ENCODE results near the gene AP2A2. TPM values are rescaled to one million over a fixed set of nuclear protein-coding genes. Genes with fewer than 3 reads are reported as not detected.

Gene AP2A2
- total RNA-seq, 1 donor from 2014 or later = 120 TPM

DNA sequence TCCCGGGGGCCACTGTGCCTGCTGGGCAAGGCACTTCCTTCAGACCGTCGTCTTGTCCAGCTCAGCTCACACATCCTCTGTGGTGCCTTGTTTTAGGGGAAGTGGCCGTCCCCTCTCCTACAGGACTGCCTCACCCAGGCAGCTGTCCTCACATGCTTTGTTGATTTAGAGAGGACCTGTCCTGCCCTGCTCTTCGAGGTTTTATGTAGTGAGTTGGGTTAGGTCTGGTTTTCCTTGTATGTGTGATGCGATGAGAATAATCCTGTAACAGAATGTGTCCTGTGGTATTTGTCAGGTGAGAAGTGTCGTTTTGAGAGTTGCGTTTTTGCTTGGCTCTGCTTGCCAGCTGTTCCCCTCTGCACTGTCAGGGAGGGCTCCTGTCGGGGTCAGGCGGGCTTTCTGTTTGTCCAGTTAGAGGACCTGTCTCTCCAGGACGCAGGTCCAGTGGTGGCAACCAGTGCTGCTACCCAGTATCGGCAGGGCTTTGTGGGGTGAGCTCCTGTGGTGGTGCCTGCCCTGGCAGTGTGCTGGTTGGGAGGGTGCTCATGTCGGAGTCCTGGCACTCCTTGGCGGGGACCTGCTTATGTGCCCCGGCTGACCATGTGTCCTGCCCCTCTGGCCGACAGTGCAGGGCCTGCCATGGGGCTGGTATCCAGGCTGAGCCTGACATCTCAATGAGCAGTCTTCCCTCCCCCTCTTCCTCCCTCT, 69.5 kb downstream of the AP2A2 start:
- DNase-seq (ENCODE audit: low spot score) = no peak

DNA sequence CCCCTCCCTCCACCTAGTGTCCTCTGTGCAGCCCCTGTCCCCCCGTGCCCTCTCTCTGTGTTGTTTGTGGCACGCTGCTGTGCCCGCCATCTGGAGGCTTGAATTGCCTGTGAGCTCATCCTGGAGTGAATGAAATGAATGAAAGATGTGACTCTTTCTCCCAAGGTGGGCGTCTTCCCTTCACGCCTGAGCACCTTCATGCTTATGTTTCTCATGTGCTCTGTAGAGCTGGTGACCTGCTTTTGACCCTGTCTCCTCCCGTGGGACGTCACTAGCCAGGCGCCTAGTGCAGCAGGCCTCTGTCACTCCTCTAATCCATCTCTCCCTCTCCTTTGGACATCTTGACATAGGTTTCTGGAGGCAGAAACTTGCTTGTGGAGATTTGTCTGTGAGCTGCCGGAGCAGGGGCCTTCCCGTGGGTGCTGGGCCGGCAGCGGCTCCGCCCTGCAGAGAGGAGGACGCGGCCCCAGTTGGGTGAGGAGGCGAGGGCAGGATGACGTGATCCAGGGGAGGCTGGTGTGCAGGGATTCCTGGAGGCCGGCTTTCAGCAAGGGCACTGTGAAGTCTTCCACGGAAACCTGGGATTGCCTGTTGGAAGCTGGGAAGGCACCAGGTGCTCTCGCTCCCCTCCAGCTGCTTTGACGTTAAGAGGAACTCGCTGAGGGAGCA, 70.2 kb downstream of the AP2A2 start:
- no peak for DNase-seq (ENCODE audit: low spot score)

DNA sequence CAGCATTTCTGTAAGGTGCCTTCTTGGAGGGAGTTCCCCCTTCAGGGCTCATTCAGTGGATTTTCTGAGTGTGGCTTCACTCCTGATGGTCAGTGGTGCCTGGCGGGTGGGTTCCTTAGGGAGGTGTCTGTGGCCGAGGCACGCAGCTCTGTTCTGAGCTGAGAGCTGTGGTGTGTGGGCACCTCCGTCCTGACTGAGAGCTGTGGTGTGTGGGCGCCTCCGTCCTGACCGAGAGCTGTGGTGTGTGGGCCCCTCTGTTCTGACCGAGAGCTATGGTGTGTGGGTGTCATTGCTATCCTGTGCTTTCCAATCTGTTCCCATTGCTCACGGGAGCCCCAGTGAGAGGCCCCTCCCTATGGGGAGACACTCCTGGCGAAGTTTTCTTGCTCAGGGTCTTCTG, 71.0 kb downstream of the AP2A2 start:
- no peak for DNase-seq (ENCODE audit: low spot score)

DNA sequence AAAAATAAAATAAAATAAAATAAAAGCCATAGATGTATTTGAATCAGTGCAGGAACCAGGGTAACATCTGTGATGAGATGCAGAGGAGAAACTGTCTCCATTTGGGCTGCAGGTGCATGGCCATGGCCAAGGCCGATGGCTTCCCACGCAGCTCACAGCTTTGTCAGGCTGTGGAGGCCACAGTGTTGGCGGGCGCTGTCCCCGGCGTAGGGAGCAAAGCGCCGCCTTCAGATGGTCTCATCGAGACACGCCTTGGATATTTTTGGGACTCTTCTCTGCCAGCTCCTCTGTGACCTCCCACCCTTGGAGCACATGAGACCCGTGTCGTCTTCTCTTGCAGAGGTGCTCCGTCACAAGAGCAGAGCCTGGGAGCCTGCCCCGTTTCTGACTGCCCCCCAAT, 72.2 kb downstream of the AP2A2 start:
- no peak for DNase-seq (ENCODE audit: low spot score)

DNA sequence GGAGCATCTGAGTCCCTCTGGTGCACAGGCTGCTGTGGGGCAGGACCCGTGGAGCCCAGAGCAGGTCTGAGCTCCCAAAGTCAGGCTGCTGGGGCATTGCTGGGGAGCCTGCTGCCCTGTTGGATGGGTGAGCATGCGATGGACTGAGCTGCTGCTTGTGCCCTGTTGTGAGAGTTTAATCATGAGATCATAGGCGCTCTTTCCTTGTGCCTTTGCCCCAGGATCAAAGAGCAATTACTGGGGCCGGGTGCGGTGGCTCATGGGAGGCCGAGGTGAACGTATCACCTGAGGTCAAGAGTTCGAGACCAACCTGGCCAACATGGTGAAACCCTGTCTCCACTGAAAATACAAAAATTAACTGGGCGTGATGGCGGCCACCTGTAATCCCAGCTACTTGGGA, 73.3 kb downstream of the AP2A2 start:
- no peak for DNase-seq (ENCODE audit: low spot score)

DNA sequence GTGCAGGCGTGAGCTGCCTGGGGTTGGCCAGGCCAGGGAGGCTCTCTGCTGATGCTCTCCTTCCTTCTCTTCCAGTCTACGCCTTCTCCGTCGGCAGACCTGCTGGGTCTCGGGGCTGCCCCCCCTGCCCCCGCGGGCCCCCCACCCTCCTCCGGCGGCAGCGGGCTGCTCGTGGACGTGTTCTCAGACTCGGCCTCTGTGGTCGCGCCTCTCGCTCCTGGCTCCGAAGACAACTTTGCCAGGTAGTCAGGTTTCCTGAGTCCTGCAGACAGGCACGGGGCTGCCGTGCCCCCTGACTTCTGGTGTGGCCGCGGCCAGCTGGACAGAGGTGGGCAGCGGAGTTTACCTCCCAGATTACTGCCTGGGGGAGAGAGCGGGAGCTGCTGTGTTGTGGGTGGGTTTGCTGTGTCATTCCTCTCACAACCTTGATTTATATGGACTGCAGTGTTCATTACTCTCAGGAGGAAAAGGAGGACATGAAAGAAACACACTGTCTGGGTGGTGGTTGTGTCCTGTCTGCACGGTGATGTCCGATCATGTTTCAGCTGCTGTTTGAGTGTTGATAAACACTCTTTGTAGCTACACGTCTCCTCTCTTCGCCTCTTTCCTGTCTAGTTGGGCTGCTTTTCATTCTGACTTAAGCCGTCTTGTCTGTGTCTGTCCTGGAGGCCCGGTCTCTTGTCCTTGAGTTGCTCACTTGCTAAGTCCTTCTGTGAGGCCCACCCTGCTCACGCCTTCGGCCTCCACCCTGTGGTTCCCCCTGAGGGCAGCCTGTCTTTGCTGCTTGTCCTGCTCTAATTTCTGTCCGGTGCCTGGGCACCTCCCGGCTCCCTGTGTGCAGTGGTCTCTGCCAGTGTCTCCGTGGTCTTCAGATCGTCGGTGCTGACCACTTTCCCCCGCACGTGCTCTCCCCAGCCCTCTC, 74.9 kb downstream of the AP2A2 start:
- no peak for DNase-seq (ENCODE audit: low spot score)

DNA sequence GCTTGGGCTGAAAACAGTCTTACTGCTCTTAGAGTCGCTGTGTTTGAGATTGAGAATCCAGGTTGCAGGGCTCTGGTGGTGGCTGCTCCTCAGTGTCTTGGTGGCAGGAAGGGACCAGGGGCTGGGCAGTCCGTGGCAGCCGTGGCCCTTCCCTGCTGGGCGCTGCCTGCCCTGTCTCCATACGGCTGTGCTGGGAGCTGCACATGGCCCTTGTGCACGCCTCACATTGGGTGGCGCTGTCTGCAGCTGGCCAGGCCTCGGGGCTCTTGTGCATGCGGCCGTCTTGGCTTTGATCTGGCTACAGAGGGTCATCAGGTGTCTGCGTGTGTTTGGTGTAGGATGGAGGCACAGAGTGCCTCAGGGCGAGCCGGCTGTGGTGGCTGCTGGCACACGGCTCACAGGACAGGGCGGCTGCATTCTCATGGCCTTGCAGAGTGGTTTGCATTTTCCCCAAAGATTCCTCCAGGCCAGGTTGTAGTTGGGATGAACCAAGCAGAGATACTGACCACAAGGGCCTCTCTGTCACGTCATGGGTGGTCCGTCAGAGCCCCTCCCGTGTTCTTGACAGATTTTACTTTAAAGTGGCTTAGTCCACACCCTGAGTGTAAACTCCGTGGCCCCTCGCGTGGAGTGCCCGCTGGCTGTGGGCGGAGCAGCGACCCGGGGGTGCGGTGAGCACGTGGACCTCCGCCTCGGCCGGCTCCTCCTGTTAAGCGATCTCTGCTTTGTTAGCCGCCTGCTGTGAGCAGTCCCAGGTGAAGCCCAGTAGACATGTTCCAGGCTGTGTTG, 76.1 kb downstream of the AP2A2 start:
- DNase-seq (ENCODE audit: low spot score) = no peak

DNA sequence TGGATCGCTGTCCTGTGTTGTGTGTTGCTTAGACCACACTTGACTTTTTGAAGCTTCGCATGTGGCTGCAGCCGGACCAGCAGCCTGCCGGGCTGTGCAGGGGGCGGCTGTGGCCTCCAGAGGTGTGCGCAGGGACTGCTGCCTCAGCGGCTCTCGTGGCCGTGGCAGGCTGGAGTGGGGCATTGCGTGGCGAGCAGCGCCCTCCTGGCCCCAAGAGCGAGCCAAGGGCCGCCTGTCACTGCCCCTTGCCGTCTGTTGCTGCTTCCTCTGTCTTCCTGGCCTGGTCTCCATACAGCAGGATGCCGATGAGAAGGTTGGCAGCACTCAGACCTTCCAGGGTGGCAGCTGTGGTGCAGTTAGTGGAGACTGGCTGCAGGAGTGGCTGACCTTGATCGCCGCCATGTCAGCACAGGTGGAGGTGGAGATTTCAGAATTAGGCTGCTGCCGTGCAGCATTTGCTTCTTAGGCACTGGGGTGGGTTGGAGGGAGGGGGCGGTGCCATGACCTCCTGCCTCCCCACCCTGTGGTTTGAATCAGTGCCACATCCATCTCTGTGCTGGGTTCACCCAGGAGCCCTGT, 76.8 kb downstream of the AP2A2 start:
- DNase-seq (ENCODE audit: low spot score) = no peak

DNA sequence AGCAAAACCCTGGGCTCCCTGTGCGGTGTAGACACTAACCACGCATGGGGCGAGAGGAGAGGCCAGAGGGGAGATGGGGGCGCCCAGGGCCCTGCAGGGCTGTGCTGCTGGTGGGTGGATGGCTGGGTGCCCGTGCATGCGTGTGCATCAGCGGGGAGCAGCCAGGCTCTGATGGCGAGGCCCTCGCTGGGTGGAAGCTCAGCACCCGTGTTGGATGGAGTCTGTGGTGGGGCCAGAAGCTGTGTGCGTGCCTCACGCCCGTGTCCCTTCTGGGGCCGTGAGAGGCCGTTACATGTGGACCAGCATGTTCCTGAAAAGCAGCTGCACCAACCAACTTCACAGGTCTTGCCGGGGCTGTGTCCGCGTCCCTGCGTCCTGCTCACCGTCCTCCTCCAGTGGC, 77.5 kb downstream of the AP2A2 start:
- no peak for DNase-seq (ENCODE audit: low spot score)

DNA sequence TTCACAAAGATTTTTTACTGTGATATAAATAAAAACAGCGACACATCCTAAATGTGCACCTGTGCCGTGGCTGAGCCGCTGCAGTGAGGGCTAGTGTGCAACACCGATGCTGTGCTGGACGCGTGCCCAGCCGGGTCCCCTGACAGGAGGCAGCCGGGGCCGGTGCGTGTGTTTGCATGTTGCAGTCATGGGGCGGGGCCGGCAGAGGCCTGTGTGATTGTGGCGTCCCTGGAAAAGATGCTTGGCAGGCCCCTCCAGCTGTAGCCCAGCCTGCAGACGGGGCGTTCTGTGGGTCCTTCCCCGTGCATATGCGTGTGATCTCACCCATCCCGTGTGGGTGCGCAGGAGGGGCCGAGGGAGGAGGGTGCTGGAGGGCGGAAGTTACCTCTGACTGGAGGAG, 80.3 kb downstream of the AP2A2 start:
- no peak for DNase-seq (ENCODE audit: low spot score)

DNA sequence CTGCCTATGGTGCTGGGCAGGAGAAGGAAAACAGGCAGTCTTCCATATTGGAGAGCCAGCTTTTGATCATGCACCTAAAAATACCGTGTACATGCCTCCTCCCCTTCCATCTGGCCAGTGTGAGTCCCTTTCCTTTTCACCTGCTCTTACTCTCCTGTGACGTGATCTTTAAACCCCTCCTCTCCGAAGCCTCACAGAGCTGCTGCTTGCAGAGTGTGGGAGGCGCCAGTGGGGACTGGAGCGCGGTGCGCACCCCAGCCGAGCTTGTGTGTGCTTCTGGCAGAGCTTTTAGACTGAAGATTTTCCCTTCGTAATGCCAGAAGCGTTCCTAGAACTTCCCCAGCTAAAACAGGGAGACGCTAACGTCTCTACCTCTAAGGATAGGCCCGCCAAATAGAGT, 81.1 kb downstream of the AP2A2 start:
- DNase-seq (ENCODE audit: low spot score) = no peak

DNA sequence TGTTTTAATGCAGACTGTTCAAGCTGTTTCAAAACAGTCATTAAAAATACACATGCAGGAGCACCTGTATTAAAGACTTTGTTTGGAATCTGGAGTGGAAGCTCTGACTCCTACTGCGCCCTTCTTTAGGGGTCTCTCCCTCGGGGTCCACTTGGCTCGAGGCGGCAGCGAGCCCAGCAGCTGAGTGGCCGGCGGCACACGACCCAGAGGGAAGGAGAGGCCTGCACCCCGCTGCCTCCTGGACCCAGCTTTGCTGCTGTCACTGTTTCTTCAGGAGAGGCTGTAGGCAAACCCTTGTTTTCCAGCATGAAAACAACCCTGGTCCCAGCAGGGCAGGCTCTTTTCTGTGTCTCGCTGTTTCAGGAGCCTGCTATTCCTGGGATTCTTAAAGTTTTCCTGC, 81.6 kb downstream of the AP2A2 start:
- no peak for DNase-seq (ENCODE audit: low spot score)

DNA sequence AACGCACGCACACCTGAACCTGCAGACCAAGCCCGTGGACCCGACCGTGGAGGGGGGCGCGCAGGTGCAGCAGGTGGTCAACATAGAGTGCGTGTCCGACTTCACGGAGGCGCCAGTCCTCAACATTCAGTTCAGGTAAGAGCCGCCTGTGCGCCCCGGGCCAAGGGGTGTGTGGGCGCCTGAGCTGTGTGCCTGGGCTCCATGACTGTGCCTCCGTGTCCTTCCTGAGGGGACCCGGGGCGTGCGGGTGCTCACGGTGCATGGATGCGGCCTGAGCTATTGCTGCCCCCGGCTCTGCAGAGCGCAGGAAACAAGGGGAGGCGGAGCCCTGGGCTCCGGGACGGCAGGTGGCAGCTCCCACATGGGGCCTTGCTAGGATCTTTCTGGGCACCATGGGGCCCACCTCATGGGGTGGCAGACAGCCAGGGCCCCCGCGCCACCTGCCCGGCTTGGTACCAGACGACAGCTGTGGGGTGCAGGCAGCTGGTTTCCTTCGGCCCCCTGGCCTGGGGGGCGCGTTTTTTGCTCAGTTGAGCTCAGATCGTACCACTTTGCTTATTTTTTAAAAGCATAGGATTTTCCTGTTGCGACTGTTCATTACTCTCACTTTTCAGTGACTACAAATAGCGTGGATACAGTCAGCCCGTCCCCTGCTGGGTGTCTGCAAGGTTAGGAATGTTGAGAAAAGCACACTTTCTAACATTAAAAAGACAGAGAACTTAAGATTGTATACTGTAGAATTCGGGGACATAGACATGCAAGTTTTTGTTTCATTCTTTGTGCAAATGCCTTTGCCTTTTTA, 82.5 kb downstream of the AP2A2 start:
- no peak for DNase-seq (ENCODE audit: low spot score)

DNA sequence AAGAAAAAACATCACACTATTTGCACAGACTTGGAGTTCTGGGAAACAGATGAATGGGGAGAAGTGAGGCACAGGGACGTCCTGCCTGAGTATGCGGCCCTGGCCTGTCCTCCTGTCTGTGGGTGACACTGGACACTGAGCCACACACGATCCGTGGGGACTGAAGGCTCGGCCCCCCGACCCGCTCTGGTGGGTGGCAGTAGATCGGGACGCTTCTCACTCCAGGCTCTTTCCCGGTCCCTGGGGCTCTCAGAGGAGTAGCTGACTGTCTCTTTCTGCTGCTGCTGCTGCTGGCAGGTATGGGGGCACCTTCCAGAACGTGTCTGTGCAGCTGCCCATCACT, 83.1 kb downstream of the AP2A2 start:
- DNase-seq (ENCODE audit: low spot score) = no peak

DNA sequence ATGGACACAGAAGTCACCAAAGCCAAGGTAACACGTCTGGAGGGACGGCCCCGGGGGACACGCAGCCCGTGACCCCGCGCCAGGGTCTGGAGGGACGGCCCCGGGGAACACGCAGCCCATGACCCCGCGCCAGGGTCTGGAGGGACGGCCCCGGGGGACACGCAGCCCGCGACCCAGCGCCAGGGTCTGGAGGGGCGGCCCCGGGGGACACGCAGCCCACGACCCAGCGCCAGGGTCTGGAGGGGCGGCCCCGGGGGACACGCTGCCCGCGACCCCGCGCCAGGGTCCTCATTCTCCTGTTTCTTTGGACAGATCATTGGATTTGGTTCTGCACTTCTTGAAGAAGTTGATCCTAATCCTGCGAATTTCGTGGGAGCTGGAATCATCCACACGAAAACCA, 83.7 kb downstream of the AP2A2 start:
- no peak for DNase-seq (ENCODE audit: low spot score)

DNA sequence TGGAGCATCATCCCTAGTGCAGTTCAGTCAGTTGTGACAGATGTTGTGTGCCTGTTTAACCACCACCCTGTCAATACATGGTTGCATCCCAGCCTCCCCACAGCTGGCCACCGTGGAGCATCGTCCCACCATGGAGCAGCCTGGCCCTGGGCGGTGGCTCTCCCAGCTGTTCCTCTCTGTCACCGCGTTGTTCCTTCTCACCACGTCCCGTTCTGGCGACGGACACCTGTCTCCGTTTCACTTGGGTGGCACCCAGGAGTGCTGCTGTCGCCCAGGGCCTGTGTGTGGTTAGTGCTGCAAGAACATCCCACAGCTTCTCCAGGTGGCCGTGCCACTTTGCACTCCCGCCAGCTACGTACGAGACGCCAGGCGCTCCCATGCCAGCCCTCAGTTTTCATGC, 84.3 kb downstream of the AP2A2 start:
- no peak for DNase-seq (ENCODE audit: low spot score)

DNA sequence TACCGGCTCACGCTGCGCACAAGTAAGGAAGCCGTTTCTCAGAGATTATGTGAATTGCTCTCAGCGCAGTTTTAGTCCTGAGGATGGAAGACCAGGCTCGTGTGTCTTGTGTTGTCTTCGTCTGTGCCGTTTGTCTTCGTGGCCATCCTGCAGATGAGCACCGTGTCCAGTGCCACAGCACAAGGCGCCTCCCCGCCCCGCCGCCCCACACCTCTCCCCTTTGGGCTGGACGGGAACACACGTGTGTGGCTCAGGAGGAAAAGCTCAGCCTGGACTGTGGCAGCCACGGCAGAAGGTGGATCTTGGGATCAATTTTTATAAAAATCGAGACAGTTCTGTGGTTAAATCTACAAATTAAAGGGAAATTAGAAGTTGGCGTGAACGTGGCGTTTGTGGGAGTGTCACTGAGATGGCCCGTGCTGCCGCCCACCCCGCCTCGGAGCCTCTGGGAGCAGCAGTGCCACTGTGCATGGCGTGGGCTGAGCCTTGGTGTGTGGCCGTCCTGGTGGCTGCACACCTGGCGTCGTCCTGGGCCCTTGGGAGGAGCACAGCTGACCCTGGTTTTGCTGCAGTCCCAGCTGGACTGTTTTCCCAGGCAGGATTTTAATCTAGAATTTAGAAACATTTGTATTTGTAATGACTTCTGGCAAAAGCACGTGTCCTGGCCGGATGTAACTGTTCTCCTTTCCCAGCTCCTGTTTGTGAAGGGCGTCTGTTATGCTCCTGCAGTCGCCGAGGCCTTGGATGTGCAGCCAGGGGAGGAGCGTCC, 85.1 kb downstream of the AP2A2 start:
- no peak for DNase-seq (ENCODE audit: low spot score)

DNA sequence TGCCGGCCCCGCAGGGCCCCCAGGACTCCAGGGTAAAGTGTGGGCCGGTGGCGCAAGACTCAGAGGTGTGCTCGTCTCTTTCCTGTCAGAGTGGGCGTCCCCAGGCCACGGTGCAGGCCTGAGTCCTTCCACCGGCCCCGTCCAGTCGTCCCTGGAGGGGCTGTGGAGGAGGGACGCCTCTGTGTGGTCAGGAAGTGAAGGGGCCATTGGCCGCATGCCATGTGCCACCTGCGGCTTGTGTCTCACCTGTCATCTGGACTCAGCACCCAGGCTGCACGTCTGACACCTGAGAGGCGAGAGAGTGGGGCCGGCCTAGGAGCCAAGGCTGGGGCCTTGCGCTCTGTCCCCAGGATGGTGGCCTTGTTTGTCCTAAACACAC, 85.6 kb downstream of the AP2A2 start:
- no peak for DNase-seq (ENCODE audit: low spot score)

DNA sequence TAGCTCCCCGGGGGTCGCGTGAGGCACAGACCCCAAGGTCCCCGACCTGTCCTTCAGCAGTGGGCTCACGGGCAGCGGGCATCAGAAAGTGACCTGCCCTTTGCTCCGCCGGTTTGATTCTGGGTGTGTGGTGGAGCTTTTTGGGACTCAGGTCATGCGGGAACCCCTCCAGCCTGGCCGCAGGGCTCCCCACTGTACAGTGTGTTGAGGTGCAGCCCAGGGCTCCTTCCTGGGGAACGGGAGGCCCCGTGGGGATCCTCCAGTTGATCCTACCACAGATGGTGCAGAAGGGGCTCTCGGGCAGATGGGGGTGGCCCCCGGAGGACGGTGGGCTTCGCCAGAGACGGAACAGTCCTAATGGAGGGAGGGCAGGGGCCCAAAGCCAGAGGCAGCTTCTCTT, 86.6 kb downstream of the AP2A2 start:
- no peak for DNase-seq (ENCODE audit: low spot score)

Data from mesenteric fat pad (tissue), 1 donor.